ENCODE data around the gene VIM.

- TF ChIP-seq CTCF (IDR thresholded peaks at IDR 0.05): no peak
- no peak for TF ChIP-seq POLR2A (IDR thresholded peaks at IDR 0.05)
- TF ChIP-seq EP300 (IDR thresholded peaks at IDR 0.05): no peak
- TF ChIP-seq POLR2AphosphoS5 (IDR thresholded peaks at IDR 0.05): no peak
These were observed 21.8 kb upstream of the VIM start for GRCh38 chr10:17206210-17206709.

Measured in sigmoid colon (tissue), 4 donors.